H1 (cell line): ENCODE measurements around the gene ASB6. TPM values are rescaled to one million over a fixed set of nuclear protein-coding genes. Genes with fewer than 3 reads are reported as not detected.

ENCODE experiments used
- ATF3 ChIP-seq: IDR thresholded peaks from 2 replicates; pipeline ENCODE4 v1.6.1; 2011; ENCODE audit warnings: low read depth, mild to moderate bottlenecking, low read length; ENCODE audit not compliant: insufficient read depth
- BACH1 ChIP-seq: IDR thresholded peaks from 2 replicates; pipeline ENCODE4 v1.6.1; 2012; ENCODE audit warnings: low read length, improper control_type of control experiment
- CEBPB ChIP-seq: IDR thresholded peaks from 2 replicates; pipeline ENCODE4 v1.6.1; 2012; ENCODE audit warnings: low read depth, low read length
- EP300 ChIP-seq, 2 experiments: IDR thresholded peaks; 1 replicate in 1 of 2; 2 replicates in 1 of 2; pipeline ENCODE4 v1.6.1; 2011 to 2012; ENCODE audit warnings: low read depth in 2 of 2, low read length in 2 of 2, mild to moderate bottlenecking in 2 of 2, borderline replicate concordance in 1 of 2, inconsistent platforms in 1 of 2, moderate library complexity in 1 of 2
- EZH2 ChIP-seq: fragments of 200-600 bp; sonication (generic); IDR thresholded peaks from 2 replicates; pipeline ENCODE4 v1.7.1; 2012; ENCODE audit warnings: low read depth, mild to moderate bottlenecking, moderate library complexity, low read length, inconsistent platforms; ENCODE audit not compliant: severe bottlenecking
- JUN ChIP-seq: IDR thresholded peaks from 2 replicates; pipeline ENCODE4 v1.6.1; 2011; ENCODE audit warnings: low read depth, mild to moderate bottlenecking, improper control_type of control experiment, low read length
- KDM4A ChIP-seq: IDR thresholded peaks from one replicate; pipeline ENCODE4 v1.7.1; 2012; ENCODE audit warnings: low read depth, mild to moderate bottlenecking, moderate library complexity, low read length, inconsistent platforms; ENCODE audit not compliant: severe bottlenecking
- MAFK ChIP-seq: IDR thresholded peaks from 2 replicates; pipeline ENCODE4 v1.6.1; 2012; ENCODE audit warnings: low read depth, mild to moderate bottlenecking, improper control_type of control experiment, low read length
- NANOG ChIP-seq: IDR thresholded peaks from 2 replicates; pipeline ENCODE4 v1.6.1; 2011; ENCODE audit warnings: low read length, low read depth, mild to moderate bottlenecking, inconsistent platforms; ENCODE audit not compliant: insufficient read depth, poor library complexity, severe bottlenecking
- PHF8 ChIP-seq: fragments of 200-600 bp; sonication (generic); conservative IDR thresholded peaks from 2 replicates; pipeline ENCODE4 v1.7.1; 2012; ENCODE audit warnings: low read depth, mild to moderate bottlenecking, inconsistent platforms, low read length, moderate library complexity
- POLR2AphosphoS5 ChIP-seq: IDR thresholded peaks from 2 replicates; pipeline ENCODE4 v1.6.1; 2011; ENCODE audit warnings: low read depth, low read length
- RFX5 ChIP-seq: IDR thresholded peaks from 2 replicates; pipeline ENCODE4 v1.6.1; 2011; ENCODE audit warnings: low read depth, low read length, improper control_type of control experiment, borderline replicate concordance
- SIN3A ChIP-seq, 2 experiments: IDR thresholded peaks in 1 of 2; conservative IDR thresholded peaks in 1 of 2; 2 replicates each; pipeline ENCODE4 v1.6.1; 2011 to 2012; ENCODE audit warnings: low read length in 2 of 2, improper control_type of control experiment in 1 of 2, low read depth in 1 of 2, mild to moderate bottlenecking in 1 of 2
- SIRT6 ChIP-seq: IDR thresholded peaks from one replicate; pipeline ENCODE4 v1.7.1; 2012; ENCODE audit warnings: low read length, inconsistent platforms
- SP2 ChIP-seq: IDR thresholded peaks from 2 replicates; pipeline ENCODE4 v1.6.1; 2012; ENCODE audit warnings: mild to moderate bottlenecking, low read length, inconsistent platforms
- SP4 ChIP-seq: IDR thresholded peaks from 2 replicates; pipeline ENCODE4 v1.6.1; 2012; ENCODE audit warnings: low read length, inconsistent platforms
- TBP ChIP-seq: IDR thresholded peaks from 2 replicates; pipeline ENCODE4 v1.6.1; 2011; ENCODE audit warnings: low read depth, low read length, improper control_type of control experiment
- YY1 ChIP-seq: IDR thresholded peaks from 2 replicates; pipeline ENCODE4 v1.6.1; 2011; ENCODE audit warnings: low read depth, mild to moderate bottlenecking, low read length
- polyA plus RNA-seq, 7 experiments: library from polyadenylated mRNA; depleted of rRNA in 3 of 7; stranded (reverse) in 5 of 7; unstranded in 2 of 7; fragments of >200 nt in 5 of 7; fragments of 200-250 nt in 2 of 7; gene quantifications; 1 replicate in 5 of 7; 2 replicates in 1 of 7; 4 replicates in 1 of 7; pipeline versions ENCODE4 v1.2.1 to v1.2.3, GENCODE V29; 2011 to 2013; ENCODE audit warnings: missing spikeins in 2 of 7, mixed read lengths in 2 of 7
- total RNA-seq: library from RNA; stranded (reverse); fragmentation: NEBNext Ultra II Directional; extraction: Animal tissue kit (Norgen Biotek cat#: 25700); gene quantifications from 2 replicates; pipeline ENCODE4 v1.2.1, GENCODE V29; 2021
- TF ChIP-seq, protein P1 (sequence below): IDR thresholded peaks from 2 replicates; pipeline ENCODE4 v1.6.1; 2012; ENCODE audit warnings: inconsistent platforms
- TF ChIP-seq, protein P2 (sequence below): IDR thresholded peaks from 2 replicates; pipeline ENCODE4 v1.6.1; 2011; ENCODE audit warnings: low read length, improper control_type of control experiment
- TF ChIP-seq, protein P3 (sequence below): IDR thresholded peaks from 2 replicates; pipeline ENCODE4 v1.6.1; 2012; ENCODE audit warnings: inconsistent platforms

ASB6 gene
- total and polyA plus RNA-seq, 2 of the 8 experiments (the other 6 are each of a cell fraction or from before 2014, with no cell fraction given): 14.0 to 17.3 TPM

DNA sequence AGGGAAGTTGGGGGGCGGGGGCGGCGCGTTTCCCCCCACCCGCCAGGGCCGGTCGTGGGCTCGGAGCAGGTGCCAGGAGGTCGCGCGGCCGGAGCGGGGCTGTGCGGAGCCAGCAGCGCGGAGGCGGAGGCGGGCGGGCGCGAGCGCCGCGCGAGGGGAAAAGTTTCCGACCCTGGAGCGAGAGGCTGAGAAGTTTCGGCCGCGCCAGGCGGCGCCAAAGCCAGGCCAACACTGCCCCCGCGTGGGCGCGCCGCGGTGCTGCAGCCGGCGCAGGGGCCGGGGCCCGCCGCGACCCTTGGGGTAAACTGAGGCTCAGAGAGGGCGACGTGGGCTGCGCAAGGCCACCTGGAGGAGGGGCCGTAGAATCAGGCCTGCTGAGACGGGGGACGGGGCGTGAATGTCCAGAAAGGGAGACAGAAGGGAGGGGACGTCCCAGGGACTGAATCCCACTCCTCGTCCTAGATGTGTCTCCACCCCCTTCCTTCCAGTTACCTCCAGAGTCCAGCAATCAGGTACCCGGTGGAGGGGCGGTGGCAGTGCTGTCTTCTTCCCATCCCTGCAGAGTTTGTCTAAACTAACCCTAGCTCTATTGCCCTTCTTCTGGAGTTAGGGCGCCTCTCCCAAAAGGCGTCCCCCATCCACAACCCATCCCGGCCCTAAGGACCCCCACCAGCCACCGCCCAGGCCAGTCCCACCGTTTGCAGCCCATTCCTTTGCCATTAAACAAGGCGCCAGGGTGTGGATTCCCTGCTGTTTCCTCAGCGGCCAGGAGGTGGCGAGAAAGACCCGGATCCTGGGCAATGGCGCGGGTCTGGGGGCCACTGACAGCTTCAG is 31.3 kb downstream of the ASB6 start (continued):
- no peak for TF ChIP-seq ATF3
- TF ChIP-seq SP4: no peak; the same call in 1 of the 2 replicates
- peak in 1 of 2 experiments; percentile 60; a peak in 2 of 4 replicates for TF ChIP-seq SIN3A (conservative IDR thresholded peaks at IDR 0.05 in 1 of 2, IDR thresholded peaks at IDR 0.05 in 1 of 2; ENCODE audit: low read depth in 1 of 2, low read length in 2 of 2)
- peak; percentile 89 for TF ChIP-seq YY1
- no peak for TF ChIP-seq CEBPB
- TF ChIP-seq, protein P1, sequence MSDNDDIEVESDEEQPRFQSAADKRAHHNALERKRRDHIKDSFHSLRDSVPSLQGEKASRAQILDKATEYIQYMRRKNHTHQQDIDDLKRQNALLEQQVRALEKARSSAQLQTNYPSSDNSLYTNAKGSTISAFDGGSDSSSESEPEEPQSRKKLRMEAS: peak; percentile 50
- TF ChIP-seq, protein P2, sequence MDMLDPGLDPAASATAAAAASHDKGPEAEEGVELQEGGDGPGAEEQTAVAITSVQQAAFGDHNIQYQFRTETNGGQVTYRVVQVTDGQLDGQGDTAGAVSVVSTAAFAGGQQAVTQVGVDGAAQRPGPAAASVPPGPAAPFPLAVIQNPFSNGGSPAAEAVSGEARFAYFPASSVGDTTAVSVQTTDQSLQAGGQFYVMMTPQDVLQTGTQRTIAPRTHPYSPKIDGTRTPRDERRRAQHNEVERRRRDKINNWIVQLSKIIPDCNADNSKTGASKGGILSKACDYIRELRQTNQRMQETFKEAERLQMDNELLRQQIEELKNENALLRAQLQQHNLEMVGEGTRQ: no peak
- TF ChIP-seq MAFK: no peak
- no peak for TF ChIP-seq RFX5
- peak; percentile 91 for TF ChIP-seq KDM4A
- no peak for TF ChIP-seq EP300 (IDR thresholded peaks at IDR 0.05; ENCODE audit: borderline replicate concordance in 1 of 2, low read depth in 2 of 2, low read length in 2 of 2)
- TF ChIP-seq PHF8: 0 out of 2 replicates have a peak, but pooled peaks have one; percentile 22
- no peak for TF ChIP-seq NANOG
- peak; percentile 23; the same call in 1 of the 2 replicates for TF ChIP-seq BACH1
- no peak for TF ChIP-seq JUN
- no peak for TF ChIP-seq SIRT6
- no peak for TF ChIP-seq TBP
- no peak for TF ChIP-seq POLR2AphosphoS5
- no peak for TF ChIP-seq EZH2
- TF ChIP-seq, protein P3, sequence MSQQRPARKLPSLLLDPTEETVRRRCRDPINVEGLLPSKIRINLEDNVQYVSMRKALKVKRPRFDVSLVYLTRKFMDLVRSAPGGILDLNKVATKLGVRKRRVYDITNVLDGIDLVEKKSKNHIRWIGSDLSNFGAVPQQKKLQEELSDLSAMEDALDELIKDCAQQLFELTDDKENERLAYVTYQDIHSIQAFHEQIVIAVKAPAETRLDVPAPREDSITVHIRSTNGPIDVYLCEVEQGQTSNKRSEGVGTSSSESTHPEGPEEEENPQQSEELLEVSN: no peak
- no peak for TF ChIP-seq SP2
